T-helper 1 cell treated with Interleukin-12 subunit alpha and Interleukin-12 subunit beta and Interleukin-4 antibody, amounts not matched to agents 30 ng/mL and 1 ng/mL, for 36 hours (primary cell): ENCODE results near the gene CA10. TPM values are rescaled to one million over a fixed set of nuclear protein-coding genes. Genes with fewer than 3 reads are reported as not detected.

ENCODE experiments used
- intact Hi-C: fragments of 100-400 bp; cut with micrococcal nuclease; formaldehyde crosslinking; loops from one replicate; pipeline ENCODE4 v1.15.1; 2024
- total RNA-seq: library from RNA; stranded (reverse); gene quantifications from 2 replicates; pipeline ENCODE4 v1.2.3, GENCODE V29; 2022

The CA10 gene
- total RNA-seq, 1 donor from 2014 or later, result not detected

DNA sequence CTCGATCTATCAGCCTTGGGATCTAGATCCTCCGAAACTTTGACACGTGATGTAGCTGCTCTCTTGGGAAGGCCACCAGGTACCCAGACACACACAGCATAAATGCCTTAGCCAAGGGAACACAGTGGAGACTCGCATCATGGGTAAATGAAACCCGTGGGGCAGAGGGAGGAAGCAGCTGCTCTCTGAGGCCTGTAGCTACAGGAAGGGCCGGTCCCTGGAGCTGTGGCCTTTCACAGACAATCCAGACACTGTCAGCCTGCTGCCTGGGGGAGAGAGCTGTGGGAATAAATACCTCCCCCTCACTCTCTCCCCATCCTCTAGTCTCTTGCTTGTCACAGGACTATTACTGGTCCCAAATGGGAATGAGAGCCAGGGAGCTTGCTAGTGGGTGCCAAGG lies 546.9 kb downstream of the CA10 start:
- intact Hi-C loops, result no loop called here

DNA sequence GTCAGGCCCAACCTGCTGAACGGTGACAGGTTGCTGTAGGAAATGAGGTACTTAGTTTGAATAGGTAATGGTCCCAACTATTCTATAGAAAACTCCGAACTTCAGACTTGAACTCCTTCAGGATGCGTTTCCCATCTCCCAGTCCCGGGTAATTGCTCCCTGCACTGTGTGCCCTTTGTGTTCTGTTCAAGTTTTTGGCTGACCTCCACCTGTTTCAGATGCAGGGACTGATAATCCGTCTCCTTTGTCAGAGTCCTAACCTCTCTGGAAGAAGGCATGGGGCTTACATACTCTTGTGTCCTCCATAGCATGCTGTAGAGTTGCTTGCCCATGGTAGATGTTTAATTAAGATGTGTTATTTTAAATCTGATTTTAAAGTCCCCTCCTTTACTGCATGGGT lies 547.7 kb downstream of the CA10 start:
- intact Hi-C loops, result no loop called here

DNA sequence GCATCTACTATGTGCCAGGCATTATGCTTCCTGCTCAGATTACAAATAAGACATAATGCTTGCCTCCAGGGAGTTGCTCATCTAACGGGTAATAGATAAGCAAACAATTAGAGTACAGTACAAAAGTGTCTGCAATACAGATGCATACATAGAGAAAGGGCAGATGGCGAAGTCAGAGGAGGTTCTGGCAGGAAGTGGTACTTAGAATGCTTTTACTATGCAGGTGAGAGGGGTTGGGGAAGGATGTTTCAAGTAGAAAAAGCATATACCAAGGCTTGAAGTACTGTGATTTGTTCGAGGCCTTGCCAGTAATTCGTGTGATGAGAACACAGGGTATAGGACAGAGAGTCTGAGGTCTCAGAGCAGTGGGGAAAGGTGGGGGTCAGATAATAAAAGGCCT lies 548.4 kb downstream of the CA10 start:
- intact Hi-C loops, result no loop called here

DNA sequence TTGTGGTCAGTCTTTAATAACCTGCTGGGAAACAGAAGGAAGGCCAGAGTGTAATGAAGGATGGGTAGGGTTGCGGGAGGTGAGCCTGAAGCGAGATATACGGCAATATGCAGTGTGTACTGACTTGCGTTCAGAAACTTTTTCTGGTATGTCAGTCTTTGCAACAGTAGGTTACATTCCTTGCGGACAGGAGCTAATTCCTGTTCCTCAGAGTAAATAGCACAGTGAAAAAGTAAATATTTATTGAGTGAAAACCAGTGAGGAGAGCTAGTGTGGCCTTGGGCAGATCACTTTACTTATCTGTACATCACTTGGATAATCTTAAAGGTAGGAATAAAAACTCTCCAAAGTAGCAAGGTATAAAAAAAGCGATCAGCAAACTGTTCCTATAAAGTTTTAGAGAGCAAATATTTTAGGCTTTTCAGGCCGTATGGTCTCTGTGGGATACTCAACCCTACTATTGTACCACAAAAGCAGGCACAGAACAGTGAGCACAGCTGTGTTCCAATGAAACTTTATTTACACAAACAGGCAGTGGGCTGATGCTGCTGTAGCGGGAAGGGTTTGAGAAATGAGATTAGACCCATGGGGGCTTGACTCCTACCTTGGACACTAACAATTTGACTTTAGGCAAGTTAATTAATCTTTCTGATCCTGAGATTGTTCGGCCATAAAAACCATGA lies 550.1 kb downstream of the CA10 start:
- intact Hi-C loops, result no loop called here

DNA sequence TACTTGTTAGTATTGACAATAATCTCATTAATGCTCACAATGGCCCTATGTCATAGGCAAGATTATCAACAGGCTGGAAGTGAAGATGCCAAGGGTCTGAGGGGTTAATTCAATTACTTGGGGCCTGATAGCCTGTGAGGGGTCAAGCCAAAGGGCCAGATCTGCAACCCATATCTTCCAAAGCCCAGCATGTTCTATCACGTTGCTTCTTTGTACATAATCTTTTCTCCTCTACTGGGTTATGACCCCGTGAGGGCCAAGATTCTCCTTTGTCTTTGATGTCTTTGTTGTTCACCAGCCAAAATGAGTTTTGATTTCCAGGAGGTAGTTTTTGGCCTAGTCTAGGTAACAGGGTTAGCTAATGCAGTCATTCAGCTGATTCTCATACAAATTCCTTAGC lies 551.0 kb downstream of the CA10 start:
- intact Hi-C loops, result no loop called here

DNA sequence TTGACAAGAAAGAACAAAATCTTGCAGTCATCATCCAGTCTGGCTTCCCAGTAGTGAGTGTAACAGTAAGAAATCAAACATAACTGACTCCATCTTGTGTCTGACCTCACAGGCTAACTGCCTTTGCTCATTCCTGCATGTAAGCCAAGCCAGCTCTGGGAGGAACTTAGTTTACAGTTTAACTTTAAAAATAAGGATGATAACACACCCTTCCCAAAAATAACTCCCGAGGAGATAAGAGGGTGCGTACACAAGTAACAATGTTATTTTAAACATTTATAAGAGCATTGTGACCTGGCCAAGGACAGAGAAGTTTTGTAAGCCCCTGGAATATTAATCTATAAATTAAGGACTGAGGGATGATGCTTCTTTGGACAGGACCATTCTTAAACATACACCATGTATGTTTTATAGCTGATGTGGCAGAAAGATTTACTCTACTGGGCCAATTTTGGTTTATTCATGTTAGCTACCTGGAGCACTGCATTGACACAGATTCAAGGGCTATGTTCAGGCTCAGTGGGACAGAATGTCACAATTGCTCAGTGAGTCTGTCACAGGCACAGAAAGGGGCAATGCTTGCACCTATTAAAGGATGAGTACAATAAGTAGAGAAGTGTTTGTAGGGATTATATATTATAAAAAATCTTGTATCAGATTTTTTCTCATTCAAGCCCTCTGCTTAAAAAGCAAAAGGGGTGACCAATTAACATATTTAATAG lies 554.1 kb downstream of the CA10 start:
- intact Hi-C loops, result no loop called here

DNA sequence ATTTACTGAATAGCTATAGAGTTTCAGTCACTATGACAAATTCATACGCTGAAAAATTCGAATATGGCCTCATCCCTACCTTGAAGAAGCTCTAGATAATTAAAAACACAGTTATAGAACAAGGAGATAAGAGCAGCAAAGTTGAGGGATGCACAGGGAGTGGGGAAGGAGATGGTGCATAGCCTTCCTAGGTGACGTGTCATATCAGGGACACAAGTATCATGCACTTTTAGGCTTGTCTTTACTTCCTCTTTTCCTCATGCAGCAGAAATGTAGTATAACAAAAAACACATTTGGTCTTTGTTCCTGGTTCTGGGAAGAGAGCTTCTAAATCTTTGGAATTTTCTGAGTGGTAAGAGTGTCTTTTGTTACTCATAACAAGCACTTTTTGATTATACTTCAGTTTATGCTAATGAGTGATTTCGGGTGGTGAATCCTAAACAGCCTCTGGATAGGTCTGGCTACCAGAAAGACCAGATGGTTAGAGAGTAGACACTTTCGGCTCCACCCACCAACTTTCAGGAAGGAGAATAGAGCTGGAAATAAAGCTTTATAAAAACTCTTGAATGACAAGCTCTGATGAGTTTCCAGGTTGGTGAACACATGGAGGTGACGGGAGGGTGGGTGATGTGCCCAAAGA lies 556.8 kb downstream of the CA10 start:
- intact Hi-C loops, result no loop called here

DNA sequence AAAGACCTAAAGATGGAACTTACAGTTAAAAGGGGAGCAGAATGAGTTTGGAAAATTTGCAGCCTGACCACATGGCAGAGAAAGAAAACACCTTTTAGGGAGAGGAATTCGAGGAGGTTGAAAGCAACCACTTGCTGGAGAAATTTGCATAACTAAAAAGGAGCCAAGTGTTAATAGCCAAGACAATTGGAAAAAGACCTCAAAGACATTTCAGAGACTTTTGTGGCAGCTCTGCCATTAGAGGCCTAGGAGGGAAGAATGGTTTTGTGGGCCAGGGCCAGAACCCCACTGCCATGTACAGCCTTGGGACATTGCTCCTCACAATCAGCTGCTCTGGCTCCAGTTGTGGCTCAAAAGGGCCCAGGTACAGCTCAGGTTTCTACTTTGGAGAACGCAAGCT lies 559.7 kb downstream of the CA10 start:
- intact Hi-C loops, result no loop called here

DNA sequence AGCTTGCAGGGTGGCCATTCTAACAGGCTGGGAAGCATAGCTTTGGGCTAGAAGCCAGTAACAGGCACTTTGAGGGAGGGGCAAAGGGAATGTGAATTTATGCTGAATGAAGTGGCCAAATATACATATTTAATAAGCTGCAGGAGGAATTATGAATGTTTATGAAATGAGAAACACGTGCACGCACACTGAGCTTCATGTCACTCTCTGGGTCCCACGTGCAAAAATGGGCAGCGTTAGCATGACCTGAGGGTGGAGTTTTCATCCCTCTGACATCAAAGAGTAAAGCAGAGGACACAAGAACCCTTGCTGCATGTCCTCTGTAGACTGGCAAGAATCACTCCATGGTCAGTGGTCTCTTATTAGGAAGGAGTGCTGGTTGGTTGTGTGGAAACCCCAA lies 561.2 kb downstream of the CA10 start:
- intact Hi-C loops, result no loop called here

DNA sequence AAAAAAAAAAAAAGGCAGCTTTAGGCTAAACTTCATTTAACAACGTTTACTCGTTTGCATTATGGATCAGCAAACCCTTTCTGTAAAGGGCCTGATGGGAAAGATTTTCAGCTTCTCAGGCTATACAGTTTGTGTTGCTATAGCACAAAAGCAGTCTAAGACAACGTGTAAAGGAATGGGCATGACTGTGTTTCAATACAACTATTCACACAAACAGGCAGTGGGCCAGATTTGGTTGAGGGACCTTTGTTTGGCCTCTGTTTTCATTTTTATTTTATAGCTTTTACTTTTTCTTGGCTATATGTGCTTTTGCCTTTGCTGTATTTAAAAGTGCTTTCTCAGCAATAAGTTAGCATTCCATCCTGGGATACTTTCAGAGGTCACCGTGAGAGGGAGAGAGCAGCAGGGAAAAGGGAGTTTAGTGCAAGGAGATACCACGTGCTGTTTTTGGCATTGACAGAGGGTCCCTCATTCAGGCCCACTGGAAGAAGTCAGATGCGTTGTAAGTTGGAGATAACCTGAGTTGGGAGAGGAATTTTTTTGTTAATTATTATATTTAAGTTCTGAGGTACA lies 562.6 kb downstream of the CA10 start:
- intact Hi-C loops, result no loop called here

DNA sequence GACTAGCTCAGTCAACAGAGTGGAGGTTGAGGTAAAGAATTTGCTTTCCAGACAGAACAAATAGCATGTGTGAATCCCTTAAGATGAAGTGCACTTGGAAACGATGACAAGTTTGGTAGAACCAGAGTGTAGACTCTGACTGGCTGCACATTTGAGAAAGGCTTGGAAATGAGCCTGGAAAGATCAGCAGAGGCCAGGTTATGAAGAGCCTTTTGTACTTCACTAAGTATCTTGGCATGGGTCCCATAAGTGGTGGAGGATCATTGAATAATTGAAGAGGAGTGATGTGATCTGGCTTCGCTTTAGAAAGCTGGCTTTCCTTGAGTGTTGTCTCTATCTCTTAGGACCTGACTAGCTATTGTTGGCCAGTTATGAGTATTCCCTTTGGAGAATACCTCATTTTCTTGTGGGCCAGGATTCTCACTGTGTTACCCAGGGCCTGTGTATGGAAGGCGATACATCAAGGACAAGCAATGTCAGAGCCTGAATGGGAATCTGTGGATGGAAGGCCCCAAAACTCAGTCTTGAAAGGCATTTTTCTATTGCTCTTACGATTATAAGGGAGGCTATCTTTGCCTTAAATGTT lies 568.4 kb downstream of the CA10 start:
- intact Hi-C loops, result no loop called here

DNA sequence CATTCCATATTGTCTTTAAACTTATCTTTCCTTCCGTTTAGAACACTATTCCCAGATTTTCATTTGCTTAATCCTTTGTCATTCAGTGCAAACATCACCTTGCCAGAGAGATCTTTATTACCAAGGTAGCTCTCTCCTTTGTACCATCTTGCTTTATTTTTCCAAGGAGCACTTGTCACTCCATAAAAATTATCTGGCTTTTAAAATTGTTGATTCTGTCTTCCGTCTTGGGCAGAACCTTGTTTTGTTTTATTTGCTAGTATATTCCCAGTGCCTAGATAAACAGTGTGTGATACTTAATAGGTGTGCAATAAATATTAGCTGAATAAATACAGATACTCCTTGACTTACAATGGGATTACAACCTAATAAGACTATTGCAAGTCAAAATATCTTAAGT lies 570.5 kb downstream of the CA10 start:
- intact Hi-C loops, result no loop called here

DNA sequence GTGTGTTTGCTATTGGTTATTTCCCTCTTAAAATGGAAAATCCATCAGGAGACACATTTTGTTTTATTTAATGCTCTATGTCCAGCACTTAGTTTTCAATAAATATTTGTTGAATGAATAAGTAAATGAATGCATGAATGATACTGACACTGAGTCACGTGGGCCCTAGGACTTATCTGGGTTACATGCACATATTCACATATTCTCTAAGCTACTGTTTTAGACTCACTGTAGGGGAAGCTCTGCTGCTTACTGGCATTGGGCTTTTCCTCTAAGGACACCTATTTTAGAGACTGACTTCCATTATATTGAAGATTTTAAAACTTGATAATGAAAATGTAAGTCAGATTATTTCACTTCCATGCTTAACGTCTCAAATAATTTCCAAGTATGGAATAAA lies 571.0 kb downstream of the CA10 start:
- intact Hi-C loops, result no loop called here

DNA sequence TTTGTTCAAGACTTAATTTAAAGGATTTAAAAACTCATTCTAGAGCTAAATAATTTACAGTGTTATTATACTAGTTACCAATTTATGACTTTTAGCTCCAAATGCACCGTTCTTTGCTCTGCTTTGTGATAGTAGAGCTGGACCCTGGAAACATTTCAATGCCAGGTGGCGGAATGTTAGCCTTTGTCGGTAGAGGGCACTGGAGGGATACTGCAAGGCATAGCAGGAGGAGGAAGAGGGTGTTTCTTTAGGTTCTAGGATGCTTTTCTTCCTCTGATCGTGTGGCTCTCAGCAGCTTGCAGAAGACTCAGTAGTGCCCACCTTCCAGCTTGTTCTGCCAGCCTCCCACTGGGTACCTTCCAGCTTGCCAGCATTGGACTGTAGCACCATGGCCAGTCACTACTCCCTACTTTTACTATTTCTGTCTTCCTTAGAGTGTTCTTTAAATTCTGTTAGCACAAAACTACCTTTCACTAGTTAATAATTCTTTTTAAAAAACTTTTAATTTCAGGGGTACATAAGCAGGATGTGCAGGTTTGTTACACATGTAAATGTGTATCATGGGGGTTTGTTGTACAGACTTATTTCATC lies 572.9 kb downstream of the CA10 start:
- intact Hi-C loops, result no loop called here

DNA sequence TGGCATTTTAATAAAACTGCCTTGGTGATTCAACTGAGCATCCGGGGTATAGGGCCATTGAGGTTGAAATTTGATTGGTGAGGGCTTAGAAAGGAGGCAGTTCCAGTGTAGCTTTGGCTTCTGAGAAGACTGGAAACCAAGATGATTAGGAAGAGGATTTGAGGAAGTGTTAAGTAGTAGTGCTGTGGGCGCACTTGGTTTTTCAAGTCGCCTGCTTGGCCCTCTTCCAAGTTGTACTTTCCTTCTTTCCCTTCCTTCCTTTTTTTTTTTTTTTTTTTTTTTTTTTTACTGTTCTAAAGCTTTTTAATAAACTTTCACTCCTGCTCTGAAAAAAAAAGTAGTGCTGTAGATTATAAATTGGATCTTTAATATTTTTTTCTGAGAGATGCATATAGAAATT lies 577.6 kb downstream of the CA10 start:
- intact Hi-C loops, result no loop called here
